COR-L47 (cell line): Measurements from ENCODE around the gene KIFC3.
"Not testable (repeated sequence)": the region's sequence is repeated elsewhere in the genome, so short reads cannot be mapped to it uniquely, and the experiment has no call there.

ENCODE experiments used
- DNase-seq: peaks from one replicate; lab custom pipeline; 2025; lab: John Stamatoyannopoulos, UW

The KIFC3 gene

GRCh38 chr16:57785924-57786323, 16.4 kb downstream of the KIFC3 start:
- DNase-seq, result no peak

GRCh38 chr16:57785385-57785784, 16.9 kb downstream of the KIFC3 start:
- no peak for DNase-seq

- DNase-seq, result no peak
Measured at GRCh38 chr16:57784334-57784733, 18.0 kb downstream of the KIFC3 start.

- no peak for DNase-seq
Measured at GRCh38 chr16:57783883-57784282, 18.4 kb downstream of the KIFC3 start.

- DNase-seq, result no peak
Measured at GRCh38 chr16:57783116-57783515, 19.2 kb downstream of the KIFC3 start.

- DNase-seq, result not testable (repeated sequence)
Measured at GRCh38 chr16:57782607-57783055, 19.7 kb downstream of the KIFC3 start.

GRCh38 chr16:57781741-57782606, 20.3 kb downstream of the KIFC3 start:
- no peak for DNase-seq

GRCh38 chr16:57781349-57781740, 20.9 kb downstream of the KIFC3 start:
- no peak for DNase-seq

- not testable (repeated sequence) for DNase-seq
Measured at GRCh38 chr16:57779836-57780235, 22.5 kb downstream of the KIFC3 start.

- DNase-seq, result no peak
Measured at GRCh38 chr16:57778658-57779057, 23.6 kb downstream of the KIFC3 start.

- peak; percentile 83 for DNase-seq
Measured at GRCh38 chr16:57775661-57776469, 26.4 kb downstream of the KIFC3 start.

- DNase-seq, result no peak
Measured at GRCh38 chr16:57774705-57775285, 27.5 kb downstream of the KIFC3 start.

- no peak for DNase-seq
Measured at GRCh38 chr16:57773655-57774295, 28.5 kb downstream of the KIFC3 start.

GRCh38 chr16:57773019-57773418, 29.3 kb downstream of the KIFC3 start:
- DNase-seq, result peak; percentile 12

GRCh38 chr16:57771141-57771785, 31.0 kb downstream of the KIFC3 start:
- DNase-seq, result no peak

- no peak for DNase-seq
Measured at GRCh38 chr16:57770361-57770760, 31.9 kb downstream of the KIFC3 start.

- no peak for DNase-seq
Measured at GRCh38 chr16:57769541-57770145, 32.6 kb downstream of the KIFC3 start.

- no peak for DNase-seq
Measured at GRCh38 chr16:57766714-57767348, 35.5 kb downstream of the KIFC3 start.

GRCh38 chr16:57765160-57765728, 37.0 kb downstream of the KIFC3 start:
- DNase-seq, result no peak
